Spinal cord (tissue), 10 donors: ENCODE data around the gene CHRNA4. TPM values are rescaled to one million over a fixed set of nuclear protein-coding genes. Genes with fewer than 3 reads are reported as not detected.

Experiments
- DNase-seq, 6 donors: peaks; one replicate each; pipeline versions ENCODE4 v3.0.0 to v3.0.0-alpha.2; 2013 to 2015; ENCODE audit warnings: low spot score in 6 of 6, low read depth in 4 of 6
- H3K27ac ChIP-seq: one replicate; pipeline ENCODE4 v1.5.1; 2013; ENCODE audit warnings: low read depth, low read length, control low read depth
- H3K27me3 ChIP-seq: one replicate; pipeline ENCODE4 v1.6.1; 2013; ENCODE audit warnings: low read length; ENCODE audit not compliant: control insufficient read depth, insufficient read depth
- H3K36me3 ChIP-seq: one replicate; pipeline ENCODE4 v1.6.1; 2013; ENCODE audit warnings: low read length; ENCODE audit not compliant: control insufficient read depth, insufficient read depth
- H3K4me1 ChIP-seq: one replicate; pipeline ENCODE4 v1.6.1; 2013; ENCODE audit warnings: low read length; ENCODE audit not compliant: control insufficient read depth, insufficient read depth
- H3K4me3 ChIP-seq: one replicate; pipeline ENCODE4 v1.5.1; 2013; ENCODE audit warnings: low read depth, low read length, control low read depth
- H3K9me3 ChIP-seq: one replicate; pipeline ENCODE4 v1.6.1; 2013; ENCODE audit warnings: low read length; ENCODE audit not compliant: control insufficient read depth, insufficient read depth
- WGBS: methylation state at CpG from one replicate; pipeline ENCODE4 v1.1.5; 2013; ENCODE audit warnings: missing lambda C conversion rate; ENCODE audit not compliant: insufficient coverage; 5-methylcytosine and 5-hydroxymethylcytosine counted together
- polyA plus RNA-seq, 2 donors: library from polyadenylated mRNA; unstranded; fragments of 120-200 nt; gene quantifications; one replicate each; pipeline ENCODE4 v1.2.1, GENCODE V29; 2013; ENCODE audit not compliant: insufficient read length in 2 of 2
- total RNA-seq, 2 donors: library from RNA; depleted of rRNA in 1 of 2; stranded (reverse); fragments of 120-200 nt in 1 of 2; fragments of >200 nt in 1 of 2; gene quantifications; one replicate each; pipeline versions ENCODE4 v1.2.3 to v1.2.4, GENCODE V29; 2013 to 2014
- donor health status: healthy.

CHRNA4 gene
- total and polyA plus RNA-seq, 4 donors: 5.5 to 64.2 (median 33.5) TPM

- H3K27ac ChIP-seq: no peak overlapping the region
- WGBS: 85% methylated on average over 19 of the region's 20 CpGs
- peaks cover 3% of the 10 kb centered on the region for H3K9me3 ChIP-seq
- peaks cover 63% of the 10 kb centered on the region for H3K36me3 ChIP-seq
- no peak overlapping the region for H3K4me3 ChIP-seq
- no peak for DNase-seq
- no peaks in the 10 kb centered on the region for H3K27me3 ChIP-seq
- H3K4me1 ChIP-seq: peaks cover under 1% of the 10 kb centered on the region
Observed at GRCh38 chr20:63328026-63328700, 33.0 kb downstream of the CHRNA4 start.

DNA sequence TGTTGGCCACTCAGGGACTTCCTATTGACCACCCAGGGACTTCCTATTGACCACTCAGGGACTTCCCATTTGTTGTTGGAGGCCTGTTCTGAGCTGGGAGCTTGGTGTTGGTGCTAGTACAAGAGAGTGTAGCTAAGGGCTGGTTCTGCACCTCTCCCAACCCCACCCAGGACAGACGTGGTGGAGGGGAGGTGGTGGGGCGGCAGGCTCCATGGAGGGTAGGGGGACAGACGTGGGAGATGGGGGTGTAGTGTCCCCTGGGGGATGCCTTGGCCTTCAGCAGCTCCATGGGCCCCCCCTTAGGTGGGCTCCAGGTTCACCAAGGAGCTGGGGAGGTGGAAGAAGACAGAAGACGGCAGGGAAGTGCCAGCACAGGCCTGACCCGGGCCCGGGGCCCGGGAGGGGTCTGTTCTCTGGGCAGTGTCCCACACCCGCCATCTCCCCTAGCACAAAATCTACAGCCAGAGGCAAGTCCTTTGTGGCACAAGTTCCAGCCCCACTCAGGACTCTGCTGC lies 33.9 kb downstream of the CHRNA4 start:
- WGBS: 100% methylated on average over 5 of the region's 8 CpGs
- Histone ChIP-seq H3K4me3 (no peak overlapping the region), H3K36me3 (peaks cover 62% of the 10 kb centered on the region), H3K27ac (no peak overlapping the region), H3K27me3 (no peaks in the 10 kb centered on the region), H3K9me3 (peaks cover 3% of the 10 kb centered on the region), H3K4me1 (peaks cover 6% of the 10 kb centered on the region)
- DNase-seq: no peak

GRCh38 chr20:63326314-63327230 lies 34.6 kb downstream of the CHRNA4 start:
- no peak overlapping the region for H3K4me3 ChIP-seq
- DNase-seq: no peak
- peaks cover 10% of the 10 kb centered on the region for H3K4me1 ChIP-seq
- H3K9me3 ChIP-seq: no peaks in the 10 kb centered on the region
- no peak overlapping the region for H3K27ac ChIP-seq
- H3K36me3 ChIP-seq: peaks cover 64% of the 10 kb centered on the region
- no peaks in the 10 kb centered on the region for H3K27me3 ChIP-seq
- 87% methylated on average over 15 of the region's 15 CpGs for WGBS

GRCh38 chr20:63325554-63326313 lies 35.4 kb downstream of the CHRNA4 start:
- Histone ChIP-seq H3K9me3 (no peaks in the 10 kb centered on the region), H3K27ac (no peak overlapping the region), H3K4me3 (no peak overlapping the region), H3K27me3 (no peaks in the 10 kb centered on the region), H3K4me1 (peaks cover 10% of the 10 kb centered on the region), H3K36me3 (peaks cover 67% of the 10 kb centered on the region)
- no peak for DNase-seq
- 84% methylated on average over 7 of the region's 8 CpGs for WGBS

- H3K27me3 ChIP-seq: no peaks in the 10 kb centered on the region
- no peak for DNase-seq
- no peaks in the 10 kb centered on the region for H3K9me3 ChIP-seq
- no peak overlapping the region for H3K4me3 ChIP-seq
- peaks cover 67% of the 10 kb centered on the region for H3K36me3 ChIP-seq
- H3K27ac ChIP-seq: no peak overlapping the region
- H3K4me1 ChIP-seq: peaks cover 10% of the 10 kb centered on the region
- 80% methylated on average over 4 of the region's 10 CpGs for WGBS
Observed at GRCh38 chr20:63325021-63325471, 36.1 kb downstream of the CHRNA4 start.

- Histone ChIP-seq H3K4me3 (no peak overlapping the region), H3K27ac (no peak overlapping the region), H3K27me3 (no peaks in the 10 kb centered on the region), H3K36me3 (peaks cover 69% of the 10 kb centered on the region), H3K9me3 (no peaks in the 10 kb centered on the region), H3K4me1 (peaks cover 10% of the 10 kb centered on the region)
- WGBS: 63% methylated on average over 11 of the region's 18 CpGs
- no peak for DNase-seq
Observed at GRCh38 chr20:63323357-63323981, 37.7 kb downstream of the CHRNA4 start.

- peaks cover 10% of the 10 kb centered on the region for H3K4me1 ChIP-seq
- H3K4me3 ChIP-seq: no peak overlapping the region
- H3K9me3 ChIP-seq: no peaks in the 10 kb centered on the region
- no peak overlapping the region for H3K27ac ChIP-seq
- DNase-seq: no peak
- 26% methylated on average over 13 of the region's 15 CpGs for WGBS
- H3K36me3 ChIP-seq: peaks cover 65% of the 10 kb centered on the region
- no peaks in the 10 kb centered on the region for H3K27me3 ChIP-seq
Observed at GRCh38 chr20:63322933-63323273, 38.2 kb downstream of the CHRNA4 start.

GRCh38 chr20:63322146-63322932 lies 38.8 kb downstream of the CHRNA4 start:
- peak in 1 of 6 donors; percentile 71 for DNase-seq
- peaks cover 65% of the 10 kb centered on the region for H3K36me3 ChIP-seq
- H3K27ac ChIP-seq: no peak overlapping the region
- H3K27me3 ChIP-seq: no peaks in the 10 kb centered on the region
- peaks cover 10% of the 10 kb centered on the region for H3K4me1 ChIP-seq
- no peak overlapping the region for H3K4me3 ChIP-seq
- 61% methylated on average over 31 of the region's 34 CpGs for WGBS
- H3K9me3 ChIP-seq: no peaks in the 10 kb centered on the region
